ES-I3 (cell line): ENCODE measurements around the gene CLBA1.
"Not testable (repeated sequence)": the region's sequence is repeated elsewhere in the genome, so short reads cannot be mapped to it uniquely, and the experiment has no call there.

Experiments used
- H3K36me3 ChIP-seq: 2 replicates; pipeline ENCODE4 v1.6.1; 2013; ENCODE audit warnings: mild to moderate bottlenecking, low read length, control low read depth, moderate library complexity; ENCODE audit not compliant: insufficient read depth
- H3K4me1 ChIP-seq: 2 replicates; pipeline ENCODE4 v1.6.1; 2013; ENCODE audit warnings: mild to moderate bottlenecking, control low read depth, low read length; ENCODE audit not compliant: insufficient read depth
- H3K9ac ChIP-seq: 2 replicates; pipeline ENCODE4 v1.6.1; 2013; ENCODE audit warnings: low read depth, mild to moderate bottlenecking, low read length, moderate library complexity
- H3K9me3 ChIP-seq: 2 replicates; pipeline ENCODE4 v1.6.1; 2013; ENCODE audit warnings: mild to moderate bottlenecking, low read length, moderate library complexity; ENCODE audit not compliant: control insufficient read depth, insufficient read depth

Gene CLBA1

GRCh38 chr14:105022276-105022670, 36.7 kb downstream of the CLBA1 start:
- no peaks in the 10 kb centered on the region for H3K9me3 ChIP-seq
- no peaks in the 10 kb centered on the region for H3K36me3 ChIP-seq
- peak overlapping the region; percentile 89 for H3K9ac ChIP-seq
- H3K4me1 ChIP-seq = peaks cover 11% of the 10 kb centered on the region; the same call in 1 of the 2 replicates

GRCh38 chr14:105023144-105023543, 37.6 kb downstream of the CLBA1 start:
- Histone ChIP-seq H3K36me3 (no peaks in the 10 kb centered on the region), H3K4me1 (peaks cover 11% of the 10 kb centered on the region; the same call in 1 of the 2 replicates), H3K9me3 (no peaks in the 10 kb centered on the region), H3K9ac (no peak overlapping the region)

- Histone ChIP-seq H3K9ac (no peak overlapping the region), H3K4me1 (peaks cover 11% of the 10 kb centered on the region; the same call in 1 of the 2 replicates), H3K9me3 (no peaks in the 10 kb centered on the region), H3K36me3 (no peaks in the 10 kb centered on the region)
Observed at GRCh38 chr14:105023791-105024480, 38.3 kb downstream of the CLBA1 start.

GRCh38 chr14:105025429-105025828, 39.8 kb downstream of the CLBA1 start:
- Histone ChIP-seq H3K36me3 (no peaks in the 10 kb centered on the region), H3K9ac (no peak overlapping the region), H3K9me3 (no peaks in the 10 kb centered on the region), H3K4me1 (peaks cover 6% of the 10 kb centered on the region; the same call in 1 of the 2 replicates)

GRCh38 chr14:105026033-105026785, 40.6 kb downstream of the CLBA1 start:
- H3K4me1 ChIP-seq = peaks cover 6% of the 10 kb centered on the region; the same call in 1 of the 2 replicates
- H3K36me3 ChIP-seq = no peaks in the 10 kb centered on the region
- no peaks in the 10 kb centered on the region for H3K9me3 ChIP-seq
- no peak overlapping the region for H3K9ac ChIP-seq

- Histone ChIP-seq H3K9me3 (no peaks in the 10 kb centered on the region), H3K9ac (no peak overlapping the region), H3K4me1 (peaks cover 6% of the 10 kb centered on the region; the same call in 1 of the 2 replicates), H3K36me3 (no peaks in the 10 kb centered on the region)
Observed at GRCh38 chr14:105026802-105027563, 41.4 kb downstream of the CLBA1 start.

GRCh38 chr14:105027718-105028117, 42.1 kb downstream of the CLBA1 start:
- H3K9ac ChIP-seq, H3K4me1 ChIP-seq, H3K36me3 ChIP-seq, H3K9me3 ChIP-seq: not testable (repeated sequence)

- no peaks in the 10 kb centered on the region for H3K36me3 ChIP-seq
- H3K9me3 ChIP-seq = no peaks in the 10 kb centered on the region
- no peak overlapping the region for H3K9ac ChIP-seq
- H3K4me1 ChIP-seq = peaks cover 6% of the 10 kb centered on the region; the same call in 1 of the 2 replicates
Observed at GRCh38 chr14:105028251-105028927, 42.8 kb downstream of the CLBA1 start.

GRCh38 chr14:105029402-105029801, 43.8 kb downstream of the CLBA1 start:
- H3K9ac ChIP-seq = no peak overlapping the region
- H3K9me3 ChIP-seq = no peaks in the 10 kb centered on the region
- H3K4me1 ChIP-seq = peaks cover 12% of the 10 kb centered on the region; the same call in 1 of the 2 replicates
- H3K36me3 ChIP-seq = no peaks in the 10 kb centered on the region

GRCh38 chr14:105030194-105030593, 44.6 kb downstream of the CLBA1 start:
- no peaks in the 10 kb centered on the region for H3K9me3 ChIP-seq
- H3K9ac ChIP-seq = no peak overlapping the region
- H3K36me3 ChIP-seq = no peaks in the 10 kb centered on the region
- H3K4me1 ChIP-seq = peaks cover 8% of the 10 kb centered on the region; the same call in 1 of the 2 replicates

- Histone ChIP-seq H3K36me3 (no peaks in the 10 kb centered on the region), H3K9me3 (no peaks in the 10 kb centered on the region), H3K4me1 (peaks cover 8% of the 10 kb centered on the region; the same call in 1 of the 2 replicates), H3K9ac (no peak overlapping the region)
Observed at GRCh38 chr14:105030836-105031396, 45.3 kb downstream of the CLBA1 start.

GRCh38 chr14:105032451-105032901, 46.9 kb downstream of the CLBA1 start:
- not testable (repeated sequence) for H3K4me1 ChIP-seq, H3K36me3 ChIP-seq, H3K9me3 ChIP-seq
- H3K9ac ChIP-seq = peak overlapping the region; percentile 65; the same call in 1 of the 2 replicates

GRCh38 chr14:105033412-105033900, 47.9 kb downstream of the CLBA1 start:
- not testable (repeated sequence) for H3K9me3 ChIP-seq, H3K36me3 ChIP-seq, H3K4me1 ChIP-seq
- H3K9ac ChIP-seq = peak overlapping the region; percentile 65; the same call in 1 of the 2 replicates
